ENCODE data around the gene PCDHGA1. TPM values are rescaled to one million over a fixed set of nuclear protein-coding genes. Genes with fewer than 3 reads are reported as not detected.

PCDHGA1 gene
- polyA plus RNA-seq, 1 experiment = 2.2 TPM

DNA sequence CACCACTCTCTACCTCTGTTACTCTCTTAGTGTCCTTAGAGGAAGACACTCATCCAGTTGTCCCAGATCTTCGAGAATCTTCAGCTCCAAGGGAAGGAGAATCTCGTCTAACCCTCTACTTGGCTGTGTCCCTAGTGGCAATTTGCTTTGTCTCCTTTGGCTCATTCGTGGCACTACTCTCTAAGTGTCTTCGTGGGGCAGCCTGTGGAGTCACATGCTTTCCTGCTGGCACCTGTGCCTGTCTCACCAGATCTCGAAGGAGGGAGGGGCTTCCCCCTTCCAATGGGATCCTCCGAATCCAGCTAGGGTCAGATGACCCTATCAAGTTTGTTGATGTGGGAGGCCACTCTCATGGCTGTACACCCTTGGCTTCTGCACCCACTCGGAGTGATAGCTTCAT is 156.8 kb downstream of the PCDHGA1 start:
- POLR2A ChIA-PET = no interaction called here
- TF ChIP-seq, protein P1, sequence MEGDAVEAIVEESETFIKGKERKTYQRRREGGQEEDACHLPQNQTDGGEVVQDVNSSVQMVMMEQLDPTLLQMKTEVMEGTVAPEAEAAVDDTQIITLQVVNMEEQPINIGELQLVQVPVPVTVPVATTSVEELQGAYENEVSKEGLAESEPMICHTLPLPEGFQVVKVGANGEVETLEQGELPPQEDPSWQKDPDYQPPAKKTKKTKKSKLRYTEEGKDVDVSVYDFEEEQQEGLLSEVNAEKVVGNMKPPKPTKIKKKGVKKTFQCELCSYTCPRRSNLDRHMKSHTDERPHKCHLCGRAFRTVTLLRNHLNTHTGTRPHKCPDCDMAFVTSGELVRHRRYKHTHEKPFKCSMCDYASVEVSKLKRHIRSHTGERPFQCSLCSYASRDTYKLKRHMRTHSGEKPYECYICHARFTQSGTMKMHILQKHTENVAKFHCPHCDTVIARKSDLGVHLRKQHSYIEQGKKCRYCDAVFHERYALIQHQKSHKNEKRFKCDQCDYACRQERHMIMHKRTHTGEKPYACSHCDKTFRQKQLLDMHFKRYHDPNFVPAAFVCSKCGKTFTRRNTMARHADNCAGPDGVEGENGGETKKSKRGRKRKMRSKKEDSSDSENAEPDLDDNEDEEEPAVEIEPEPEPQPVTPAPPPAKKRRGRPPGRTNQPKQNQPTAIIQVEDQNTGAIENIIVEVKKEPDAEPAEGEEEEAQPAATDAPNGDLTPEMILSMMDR (IDR thresholded peaks at IDR 0.05; ENCODE audit: low read depth, low read length) = no peak

DNA sequence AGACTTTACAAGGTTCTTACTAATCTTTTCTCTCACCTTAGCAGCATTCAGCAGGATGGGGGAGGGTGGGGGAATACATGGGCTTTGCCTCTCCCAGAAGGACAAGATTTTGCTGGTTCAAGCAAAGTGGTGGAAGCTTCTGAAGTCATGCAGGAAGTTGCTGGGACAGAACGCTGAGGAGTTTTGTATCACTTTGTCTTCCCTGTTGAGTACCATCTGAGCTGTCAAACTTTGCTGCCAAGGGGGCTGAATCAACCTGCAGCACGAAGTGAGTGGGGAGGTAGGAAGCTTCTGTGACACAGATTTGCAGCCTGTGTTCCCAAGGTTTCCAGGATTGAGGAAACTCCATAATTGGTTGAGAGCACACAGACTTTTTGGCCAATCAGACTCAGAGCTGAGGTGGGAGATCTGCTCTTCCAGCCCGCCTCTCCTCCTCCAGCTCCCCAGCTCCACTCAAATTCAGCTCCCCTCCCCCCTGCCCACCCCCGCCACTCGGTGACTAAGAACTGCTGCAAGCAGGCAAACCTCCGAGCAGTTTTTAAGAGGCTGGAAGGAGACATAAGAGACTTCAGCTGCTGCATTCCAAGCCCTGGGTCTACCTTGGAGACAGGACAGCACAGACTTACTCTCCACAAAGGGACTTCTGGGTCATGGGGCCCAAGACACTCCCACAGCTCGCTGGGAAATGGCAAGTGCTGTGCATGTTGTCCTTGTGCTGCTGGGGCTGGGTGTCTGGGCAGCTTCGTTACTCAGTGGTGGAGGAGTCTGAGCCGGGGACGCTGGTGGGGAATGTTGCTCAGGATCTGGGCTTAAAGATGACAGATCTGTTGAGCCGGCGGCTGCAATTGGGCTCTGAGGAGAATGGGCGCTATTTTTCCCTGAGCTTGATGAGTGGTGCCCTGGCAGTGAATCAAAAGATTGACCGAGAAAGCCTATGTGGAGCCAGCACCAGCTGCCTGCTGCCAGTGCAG is 158.6 kb downstream of the PCDHGA1 start, which contains the start of gene PCDHGC5:
Gene PCDHGC5 (plus strand): TSS at position 491 of the 971 bp plus-strand sequence. CDS start 160 bp downstream, at position 651.
- POLR2A ChIA-PET = interaction anchor here (0.6 to 2.0 kb wide), 5 partner anchors 13 to 32 kb away, joined by 3 to 9 read pairs (median 4); partner anchors contain the start of gene PCDHGC3
- H3K27me3 ChIP-seq (ENCODE audit: control insufficient read depth, insufficient read depth, low read length) = no peaks in the 10 kb centered on the region

More for the DNA sequence above, 156.8 kb downstream of the PCDHGA1 start:
- H3K9me3 ChIP-seq (ENCODE audit: control insufficient read depth, insufficient read depth, low read length) = peaks cover 25% of the 10 kb centered on the region
- DNase-seq (ENCODE audit: low read depth, low spot score) = no peak
- CTCF ChIA-PET = interaction anchor here (0.6 to 2.0 kb wide), 5 partner anchors 19 to 682 kb away, joined by 3 to 7 read pairs (median 4); partner anchors contain the start of genes PCDHGB7 and TAF7
- no peaks in the 10 kb centered on the region for H3K27me3 ChIP-seq (ENCODE audit: control insufficient read depth, insufficient read depth, low read length)
- no peak overlapping the region for H3K27ac ChIP-seq (ENCODE audit: low read depth, low read length)
- no peak overlapping the region for H3K4me3 ChIP-seq (ENCODE audit: low read depth, low read length)

GRCh38 chr5:141489841-141490240 is 159.5 kb downstream of the PCDHGA1 start:
- no peaks in the 10 kb centered on the region for H3K27me3 ChIP-seq (ENCODE audit: control insufficient read depth, insufficient read depth, low read length)
- TF ChIP-seq, protein P1 (IDR thresholded peaks at IDR 0.05; ENCODE audit: low read depth, low read length) = no peak
- DNase-seq (ENCODE audit: low read depth, low spot score) = no peak
- H3K4me3 ChIP-seq (ENCODE audit: low read depth, low read length) = no peak overlapping the region
- H3K27ac ChIP-seq (ENCODE audit: low read depth, low read length) = peak overlapping the region; percentile 65
- H3K9me3 ChIP-seq (ENCODE audit: control insufficient read depth, insufficient read depth, low read length) = peaks cover 22% of the 10 kb centered on the region
- POLR2A ChIA-PET = interaction anchor here (2.0 kb wide), 1 partner anchor 32 kb away, joined by 9 read pairs; no protein-coding TSS in a partner anchor
- CTCF ChIA-PET = interaction anchor here (1.6 to 1.7 kb wide), 2 partner anchors 68 to 74 kb away, joined by 7 to 11 read pairs; no protein-coding TSS in a partner anchor

More for the DNA sequence above, 158.6 kb downstream of the PCDHGA1 start, which contains the start of gene PCDHGC5:
- Histone ChIP-seq H3K27ac (ENCODE audit: low read depth, low read length) (peak within 1 kb of the TSS; percentile 65), H3K4me3 (ENCODE audit: low read depth, low read length) (peak within 1 kb of the TSS; percentile 38), H3K9me3 (ENCODE audit: control insufficient read depth, insufficient read depth, low read length) (peaks cover 26% of the 10 kb centered on the region)
- TF ChIP-seq, protein P1 (IDR thresholded peaks at IDR 0.05; ENCODE audit: low read depth, low read length) = no peak
- CTCF ChIA-PET = interaction anchor here (0.6 to 1.8 kb wide), 14 partner anchors 9 to 1125 kb away, joined by 3 to 13 read pairs (median 4); partner anchors contain the start of genes PCDHGA10 and PCDHGC3
- peak; percentile 56 for DNase-seq (ENCODE audit: low read depth, low spot score)

- CTCF ChIA-PET = interaction anchor here (1.7 kb wide), 1 partner anchor 67 kb away, joined by 11 read pairs; no protein-coding TSS in a partner anchor
- Histone ChIP-seq H3K27me3 (ENCODE audit: control insufficient read depth, insufficient read depth, low read length) (no peaks in the 10 kb centered on the region), H3K4me3 (ENCODE audit: low read depth, low read length) (no peak overlapping the region), H3K27ac (ENCODE audit: low read depth, low read length) (no peak overlapping the region), H3K9me3 (ENCODE audit: control insufficient read depth, insufficient read depth, low read length) (peaks cover 18% of the 10 kb centered on the region)
- TF ChIP-seq, protein P1 (IDR thresholded peaks at IDR 0.05; ENCODE audit: low read depth, low read length) = no peak
- DNase-seq (ENCODE audit: low read depth, low spot score) = no peak
- POLR2A ChIA-PET = no interaction called here
These were observed 160.0 kb downstream of the PCDHGA1 start for GRCh38 chr5:141490271-141490670.

Data from AG04450 (cell line).